ENCODE results near the gene NDP. TPM values are rescaled to one million over a fixed set of nuclear protein-coding genes. Genes with fewer than 3 reads are reported as not detected.
"Not testable (repeated sequence)": the region's sequence is repeated elsewhere in the genome, so short reads cannot be mapped to it uniquely, and the experiment has no call there.

Gene NDP
- total RNA-seq, 2 experiments from 2014 or later = not detected

- H3K9me3 Mint-ChIP-seq (ENCODE audit: insufficient read depth); H3K4me3 Mint-ChIP-seq; ATAC-seq; DNase-seq; H3K4me1 Mint-ChIP-seq (ENCODE audit: low read depth); H3K27ac Mint-ChIP-seq; POLR2A ChIA-PET; H3K36me3 Mint-ChIP-seq (ENCODE audit: low read depth); H3K27me3 Mint-ChIP-seq (ENCODE audit: low read depth); CTCF ChIA-PET: not testable (repeated sequence)
These were observed 62.4 kb downstream of the NDP start for GRCh38 chrX:43910772-43911171.

DNA sequence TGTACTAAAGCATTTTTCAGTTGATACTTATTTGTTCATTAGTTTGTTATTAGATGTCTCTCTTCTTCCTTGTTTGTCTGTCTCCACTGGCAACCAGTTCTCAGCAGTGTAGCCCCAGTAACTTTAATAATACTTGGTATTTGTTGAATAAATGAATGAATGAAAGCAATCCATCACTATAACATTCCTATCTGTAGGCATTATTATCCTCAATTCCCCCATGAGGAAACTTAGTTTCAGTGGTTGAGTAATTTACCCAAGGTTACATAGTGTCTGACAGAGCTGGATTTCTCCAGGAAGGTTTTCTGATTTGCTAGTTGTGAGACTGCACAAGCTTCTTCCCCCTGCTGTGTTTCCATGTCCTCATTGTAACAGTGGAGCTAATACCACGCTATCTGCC, 63.2 kb downstream of the NDP start:
- no peaks in the 10 kb centered on the region for H3K9me3 Mint-ChIP-seq (ENCODE audit: insufficient read depth)
- H3K36me3 Mint-ChIP-seq (ENCODE audit: low read depth) = no peaks in the 10 kb centered on the region
- H3K27ac Mint-ChIP-seq = no peak overlapping the region
- no peak for ATAC-seq
- POLR2A ChIA-PET = no interaction called here
- no peak for DNase-seq
- CTCF ChIA-PET = no interaction called here
- no peaks in the 10 kb centered on the region for H3K4me1 Mint-ChIP-seq (ENCODE audit: low read depth)
- H3K27me3 Mint-ChIP-seq (ENCODE audit: low read depth) = peaks cover 2% of the 10 kb centered on the region
- H3K4me3 Mint-ChIP-seq = no peak overlapping the region

GRCh38 chrX:43909141-43909540, 64.0 kb downstream of the NDP start:
- H3K27ac Mint-ChIP-seq = no peak overlapping the region
- H3K36me3 Mint-ChIP-seq (ENCODE audit: low read depth) = no peaks in the 10 kb centered on the region
- ChIA-PET CTCF (no interaction called here), POLR2A (no interaction called here)
- no peaks in the 10 kb centered on the region for H3K4me1 Mint-ChIP-seq (ENCODE audit: low read depth)
- H3K9me3 Mint-ChIP-seq (ENCODE audit: insufficient read depth) = no peaks in the 10 kb centered on the region
- no peak for DNase-seq
- no peak overlapping the region for H3K4me3 Mint-ChIP-seq
- ATAC-seq = no peak
- peaks cover 2% of the 10 kb centered on the region for H3K27me3 Mint-ChIP-seq (ENCODE audit: low read depth)

- H3K27ac Mint-ChIP-seq = no peak overlapping the region
- no peaks in the 10 kb centered on the region for H3K36me3 Mint-ChIP-seq (ENCODE audit: low read depth)
- H3K4me3 Mint-ChIP-seq = no peak overlapping the region
- H3K4me1 Mint-ChIP-seq (ENCODE audit: low read depth) = no peaks in the 10 kb centered on the region
- no peaks in the 10 kb centered on the region for H3K27me3 Mint-ChIP-seq (ENCODE audit: low read depth)
- ChIA-PET CTCF (no interaction called here), POLR2A (no interaction called here)
- no peaks in the 10 kb centered on the region for H3K9me3 Mint-ChIP-seq (ENCODE audit: insufficient read depth)
- DNase-seq (no peak), ATAC-seq (no peak)
These were observed 73.0 kb downstream of the NDP start for GRCh38 chrX:43899878-43900815.

Other genes starting within 250 kb of the NDP start
- gene MAOB, start 90.9 kb downstream of the NDP start, total RNA-seq = not detected

Measured in activated CD8-positive, alpha-beta T cell treated with anti-CD3 and anti-CD28 coated beads, Interleukin-2, amount 10 ng/mL, durations not matched to agents 7 days and 5 days (primary cell).